SIG-M5 treated with dmso at 0.1 percent for 504 hours (cell line): Measurements from ENCODE around the gene NCAM1.

Experiments used
- DNase-seq: peaks from one replicate; lab custom pipeline; 2025; ENCODE audit not compliant: unreplicated experiment; lab: John Stamatoyannopoulos, UW

The NCAM1 gene

GRCh38 chr11:113129261-113129992 lies 168.2 kb downstream of the NCAM1 start:
- no peak for DNase-seq

GRCh38 chr11:113131036-113131775 lies 170.0 kb downstream of the NCAM1 start:
- DNase-seq = no peak

GRCh38 chr11:113133071-113133470 lies 171.9 kb downstream of the NCAM1 start:
- no peak for DNase-seq

DNA sequence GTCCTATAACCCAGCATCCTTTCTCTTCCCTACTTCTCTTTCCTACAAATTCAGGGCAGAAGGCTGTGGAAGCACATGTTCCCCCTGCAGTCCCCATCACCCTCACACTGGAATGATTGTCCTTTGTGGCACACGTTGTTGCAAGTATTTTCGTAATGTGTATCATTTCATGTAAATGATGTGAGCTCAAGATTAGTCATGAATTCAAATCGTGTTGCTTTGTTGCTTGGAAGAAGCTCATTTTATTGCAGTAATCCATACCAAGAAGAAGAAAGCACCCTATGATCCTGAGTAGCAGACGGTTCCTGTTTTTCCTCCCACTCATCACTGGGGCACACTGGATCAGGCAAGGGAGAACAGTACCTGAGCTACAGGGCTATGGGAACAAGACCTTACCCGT lies 173.4 kb downstream of the NCAM1 start:
- no peak for DNase-seq

GRCh38 chr11:113137713-113138529 lies 176.7 kb downstream of the NCAM1 start:
- no peak for DNase-seq

- no peak for DNase-seq
These were observed 177.5 kb downstream of the NCAM1 start for GRCh38 chr11:113138731-113139130.

GRCh38 chr11:113141010-113141409 lies 179.8 kb downstream of the NCAM1 start:
- DNase-seq = no peak

GRCh38 chr11:113142508-113142907 lies 181.3 kb downstream of the NCAM1 start:
- DNase-seq = no peak

- DNase-seq = no peak
These were observed 186.0 kb downstream of the NCAM1 start for GRCh38 chr11:113147249-113147648.

- no peak for DNase-seq
These were observed 186.9 kb downstream of the NCAM1 start for GRCh38 chr11:113148076-113148475.

- DNase-seq = no peak
These were observed 187.4 kb downstream of the NCAM1 start for GRCh38 chr11:113148652-113149051.

GRCh38 chr11:113151521-113151920 lies 190.3 kb downstream of the NCAM1 start:
- no peak for DNase-seq

DNA sequence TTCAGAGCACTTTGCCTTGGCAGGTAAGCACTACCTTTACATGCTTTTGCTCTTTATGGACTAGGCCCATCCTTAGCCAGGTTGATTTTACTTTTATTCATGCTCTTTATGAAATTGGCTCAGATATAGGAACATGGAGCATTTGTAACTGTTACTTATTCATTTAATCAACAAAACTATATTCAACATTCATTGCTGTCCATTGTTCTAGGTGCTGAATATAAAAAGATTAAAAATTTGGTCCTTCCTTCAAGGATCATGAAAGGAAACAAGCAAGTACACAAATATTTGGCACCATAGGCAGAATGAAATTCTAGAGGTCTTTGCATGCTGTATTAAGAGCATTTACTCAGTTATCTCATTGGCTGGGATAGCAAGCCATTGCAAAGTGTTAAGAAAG lies 191.3 kb downstream of the NCAM1 start:
- no peak for DNase-seq

DNA sequence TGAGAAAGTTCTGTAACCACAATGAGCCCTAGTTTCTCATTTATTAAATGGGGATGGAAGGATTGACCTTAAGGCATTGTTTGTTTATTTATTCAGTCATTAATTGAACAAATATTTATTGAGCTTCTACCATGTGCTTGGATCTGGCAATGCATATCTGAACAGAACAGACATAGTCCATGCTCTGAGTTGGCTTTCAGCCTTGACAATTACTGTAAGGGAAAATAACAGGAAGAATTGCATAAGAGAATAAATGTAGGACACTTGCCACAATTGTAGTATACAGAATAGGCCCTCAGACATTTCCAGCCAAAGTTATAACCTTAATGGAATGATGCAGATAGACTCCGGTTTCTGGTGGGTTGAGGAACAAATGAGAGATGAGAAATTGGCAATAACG lies 192.6 kb downstream of the NCAM1 start:
- DNase-seq = no peak

DNA sequence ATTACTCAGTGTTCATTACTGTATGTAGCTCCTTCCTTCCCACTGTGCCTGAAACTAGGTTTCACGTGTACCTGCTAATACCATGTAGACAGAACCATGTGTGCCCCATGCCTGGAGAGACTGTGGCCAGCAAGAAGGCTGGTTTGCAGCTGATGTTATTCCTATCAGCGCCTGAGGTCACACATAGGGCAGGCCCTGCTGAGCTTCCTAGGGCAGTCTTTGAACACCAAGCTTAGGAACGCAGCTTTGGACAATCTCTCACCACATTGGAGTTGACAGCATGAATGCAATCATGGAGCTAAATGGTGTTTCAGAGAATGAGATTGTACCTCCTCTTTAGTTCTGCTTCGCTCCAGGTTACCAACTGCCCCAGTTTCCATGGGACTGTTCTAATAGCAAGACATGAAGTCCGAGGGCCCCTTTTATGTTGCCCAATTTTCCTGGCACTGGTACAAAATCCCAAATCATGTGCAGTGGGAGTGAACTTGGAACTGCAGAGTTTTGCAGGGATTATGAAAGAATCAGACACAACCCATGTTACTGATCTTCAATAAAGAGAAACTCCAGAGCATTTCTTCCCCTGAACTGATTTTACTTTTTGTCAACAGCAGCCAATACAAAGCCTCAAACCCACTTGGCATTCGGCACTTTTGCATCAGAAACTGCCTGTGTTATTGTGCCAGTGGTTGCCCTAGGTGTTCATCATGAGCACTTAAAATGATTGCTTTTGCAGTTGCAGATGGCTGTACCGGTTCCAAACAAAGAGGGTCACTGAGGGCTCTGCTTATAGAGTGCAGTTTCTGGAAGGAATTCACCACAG lies 199.0 kb downstream of the NCAM1 start:
- no peak for DNase-seq

GRCh38 chr11:113160808-113161124 lies 199.5 kb downstream of the NCAM1 start:
- DNase-seq = no peak

DNA sequence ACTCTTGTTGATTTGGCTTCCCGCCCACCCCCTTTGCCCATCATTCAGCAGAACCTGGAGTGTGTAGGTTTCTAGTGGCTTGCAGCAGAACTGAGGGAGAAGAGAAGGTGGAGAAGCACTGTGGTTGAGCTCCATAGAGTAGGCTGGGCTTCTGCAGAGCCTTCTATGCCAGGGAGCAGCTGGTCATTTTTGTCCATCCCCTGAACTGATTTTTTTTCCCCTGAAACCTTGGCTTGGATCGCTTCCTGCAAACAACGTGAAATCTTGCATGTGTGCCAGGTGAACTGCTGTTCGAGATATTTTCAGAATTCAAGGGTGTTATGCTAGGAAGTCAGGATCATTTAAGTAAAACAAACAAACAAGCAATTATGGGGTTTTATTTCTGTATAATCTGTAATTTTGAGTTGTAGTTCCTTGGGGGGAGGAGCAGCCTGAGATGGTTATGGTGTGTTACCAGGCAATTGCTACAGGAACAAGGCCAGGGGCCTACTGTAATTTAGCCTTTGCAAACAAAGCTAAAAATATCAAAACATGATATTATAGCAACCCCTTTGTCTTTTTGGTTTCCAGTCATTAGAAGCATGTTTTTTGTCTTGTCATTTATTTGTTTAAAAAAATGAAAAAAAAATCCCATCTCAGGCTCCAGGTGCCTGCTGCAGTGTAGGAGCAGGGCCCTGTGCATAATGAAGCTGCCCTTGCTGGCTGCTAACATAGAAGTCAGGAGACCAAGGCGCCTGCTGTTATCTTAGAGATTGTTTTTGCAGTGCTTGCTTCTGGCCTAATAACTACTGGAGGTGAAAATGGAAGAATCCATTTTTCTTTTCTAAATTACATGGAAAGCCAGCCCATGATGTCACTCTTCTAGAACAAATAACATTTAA lies 200.7 kb downstream of the NCAM1 start:
- DNase-seq = no peak

DNA sequence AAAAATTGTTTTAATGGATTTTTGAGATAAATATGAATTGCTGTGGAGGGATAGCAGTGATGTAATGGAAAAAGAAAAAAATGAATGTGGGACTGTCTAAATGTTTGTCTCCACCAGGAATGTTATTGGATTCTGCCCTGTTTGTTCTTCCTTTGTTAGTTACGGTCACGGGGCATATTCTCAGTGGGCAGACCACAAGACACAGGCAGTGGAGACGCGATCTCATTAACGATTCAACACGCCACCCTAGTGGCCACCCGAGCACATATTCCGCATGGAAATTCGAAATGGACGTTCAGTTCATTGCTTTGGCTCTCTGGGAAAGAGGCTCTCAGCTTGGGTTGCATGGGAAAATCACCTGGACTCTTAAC lies 201.4 kb downstream of the NCAM1 start:
- DNase-seq = no peak

DNA sequence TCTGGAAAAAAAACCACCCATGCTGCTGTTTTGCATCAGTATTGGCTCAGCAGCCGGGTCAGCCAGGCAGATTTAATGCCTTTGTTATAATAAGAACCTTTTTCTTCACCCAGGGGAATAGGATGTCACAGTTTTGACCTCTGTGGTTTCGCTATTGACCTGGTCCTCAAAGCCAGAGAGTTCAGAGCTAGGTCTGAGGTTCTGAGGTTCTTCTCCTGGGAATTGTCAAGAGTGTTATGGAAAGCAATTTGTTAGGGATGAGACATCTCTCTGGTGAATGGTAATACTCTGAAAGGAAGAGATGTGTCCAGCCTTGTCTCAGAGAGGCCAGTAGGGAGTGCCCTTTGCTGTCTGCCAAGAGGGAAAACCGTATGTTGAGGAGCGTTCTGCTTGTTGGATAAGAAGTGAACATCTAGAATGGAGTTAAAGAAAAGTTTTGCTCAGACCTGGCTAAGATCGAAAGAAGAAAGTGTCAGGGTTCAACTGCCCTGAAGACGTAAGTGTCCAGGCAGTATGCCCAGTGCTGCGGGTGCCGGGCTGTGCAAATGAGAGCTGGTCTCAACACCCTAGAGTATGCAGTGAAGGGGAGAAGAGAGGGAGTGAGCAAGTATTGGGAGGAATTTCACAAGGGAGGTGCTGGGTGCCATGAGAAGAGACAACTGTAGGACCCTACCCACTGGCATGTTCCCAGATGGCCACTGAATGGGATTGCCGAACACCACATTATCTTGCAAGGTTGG lies 202.2 kb downstream of the NCAM1 start:
- no peak for DNase-seq
